Bronchial epithelial cell (primary cell): ENCODE results near the gene KLHL14. TPM values are rescaled to one million over a fixed set of nuclear protein-coding genes. Genes with fewer than 3 reads are reported as not detected.

ENCODE experiments used
- DNase-seq: peaks from one replicate; pipeline ENCODE4 v3.0.0-alpha.2; 2010; ENCODE audit warnings: low read depth
- FAIRE-seq: peaks from 2 replicates; lab custom pipeline; 2011; peaks lifted over from hg19 to GRCh38; lab: Jason Lieb, UNC
- H3K27me3 ChIP-seq: 2 replicates; pipeline ENCODE4 v1.5.1; 2011; ENCODE audit warnings: low read length; ENCODE audit not compliant: control insufficient read depth, insufficient read depth
- H3K36me3 ChIP-seq: 2 replicates; pipeline ENCODE4 v1.5.1; 2011; ENCODE audit warnings: low read length; ENCODE audit not compliant: control insufficient read depth, insufficient read depth
- H3K4me3 ChIP-seq: 2 replicates; pipeline ENCODE4 v1.5.1; 2011; ENCODE audit warnings: mild to moderate bottlenecking, low read depth, low read length, control low read depth
- total RNA-seq: library from RNA; depleted of rRNA; stranded (reverse); fragments of >200 nt; gene quantifications from 2 replicates; pipeline ENCODE4 v1.2.1, GENCODE V29; 2014
- TF ChIP-seq, protein P1 (sequence below): IDR thresholded peaks from 2 replicates; pipeline ENCODE4 v1.5.1; 2011; ENCODE audit warnings: mild to moderate bottlenecking, moderate library complexity, low read length, control low read depth, inconsistent platforms; ENCODE audit not compliant: insufficient read depth, severe bottlenecking

The KLHL14 gene
- total RNA-seq, 1 donor from 2014 or later = not detected

DNA sequence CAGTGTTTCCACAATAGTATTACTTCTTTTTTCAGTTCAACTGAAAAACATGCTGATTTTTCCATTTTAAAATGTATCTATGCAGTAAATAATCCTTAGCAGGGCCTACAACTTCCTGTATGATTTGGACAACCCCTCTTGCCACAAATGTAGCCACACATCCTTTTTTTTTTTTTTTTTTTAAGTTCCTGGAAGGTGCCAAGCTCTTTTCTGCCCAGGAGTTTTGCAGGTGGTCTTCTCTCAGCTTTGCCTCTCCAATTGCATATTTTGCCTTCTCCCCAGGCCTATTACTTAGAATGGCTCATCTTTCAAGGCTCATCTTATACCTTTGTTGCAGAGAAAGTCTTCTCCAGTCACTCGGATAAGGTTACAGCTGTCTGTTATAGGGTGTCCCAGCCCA lies 11.6 kb downstream of the KLHL14 start:
- no peak for FAIRE-seq
- no peaks in the 10 kb centered on the region for H3K27me3 ChIP-seq
- DNase-seq = no peak
- H3K36me3 ChIP-seq = no peaks in the 10 kb centered on the region
- H3K4me3 ChIP-seq = no peak overlapping the region
- TF ChIP-seq, protein P1, sequence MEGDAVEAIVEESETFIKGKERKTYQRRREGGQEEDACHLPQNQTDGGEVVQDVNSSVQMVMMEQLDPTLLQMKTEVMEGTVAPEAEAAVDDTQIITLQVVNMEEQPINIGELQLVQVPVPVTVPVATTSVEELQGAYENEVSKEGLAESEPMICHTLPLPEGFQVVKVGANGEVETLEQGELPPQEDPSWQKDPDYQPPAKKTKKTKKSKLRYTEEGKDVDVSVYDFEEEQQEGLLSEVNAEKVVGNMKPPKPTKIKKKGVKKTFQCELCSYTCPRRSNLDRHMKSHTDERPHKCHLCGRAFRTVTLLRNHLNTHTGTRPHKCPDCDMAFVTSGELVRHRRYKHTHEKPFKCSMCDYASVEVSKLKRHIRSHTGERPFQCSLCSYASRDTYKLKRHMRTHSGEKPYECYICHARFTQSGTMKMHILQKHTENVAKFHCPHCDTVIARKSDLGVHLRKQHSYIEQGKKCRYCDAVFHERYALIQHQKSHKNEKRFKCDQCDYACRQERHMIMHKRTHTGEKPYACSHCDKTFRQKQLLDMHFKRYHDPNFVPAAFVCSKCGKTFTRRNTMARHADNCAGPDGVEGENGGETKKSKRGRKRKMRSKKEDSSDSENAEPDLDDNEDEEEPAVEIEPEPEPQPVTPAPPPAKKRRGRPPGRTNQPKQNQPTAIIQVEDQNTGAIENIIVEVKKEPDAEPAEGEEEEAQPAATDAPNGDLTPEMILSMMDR = no peak

DNA sequence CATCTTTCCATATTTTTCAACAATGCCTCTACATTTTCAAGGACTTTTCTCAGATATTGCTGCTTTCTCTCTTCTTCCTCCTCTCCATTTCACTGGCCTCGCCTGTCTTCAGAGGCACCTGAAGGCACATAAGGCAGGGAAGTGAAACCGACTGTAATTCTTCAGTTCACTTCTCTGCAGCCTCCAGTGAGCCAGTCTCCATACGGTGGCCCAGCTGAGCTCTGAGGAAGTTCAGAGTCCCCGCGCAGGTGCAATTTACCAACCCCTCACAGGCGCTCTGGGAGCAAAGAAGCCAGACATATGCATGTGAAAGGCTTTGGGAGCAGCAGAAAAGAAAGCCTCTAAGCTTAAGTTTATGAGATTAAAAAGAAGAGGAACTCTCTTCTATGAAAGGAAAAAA lies 12.4 kb downstream of the KLHL14 start:
- no peaks in the 10 kb centered on the region for H3K36me3 ChIP-seq
- H3K4me3 ChIP-seq = no peak overlapping the region
- DNase-seq = no peak
- FAIRE-seq = no peak
- H3K27me3 ChIP-seq = no peaks in the 10 kb centered on the region
- TF ChIP-seq, protein P1 = no peak

DNA sequence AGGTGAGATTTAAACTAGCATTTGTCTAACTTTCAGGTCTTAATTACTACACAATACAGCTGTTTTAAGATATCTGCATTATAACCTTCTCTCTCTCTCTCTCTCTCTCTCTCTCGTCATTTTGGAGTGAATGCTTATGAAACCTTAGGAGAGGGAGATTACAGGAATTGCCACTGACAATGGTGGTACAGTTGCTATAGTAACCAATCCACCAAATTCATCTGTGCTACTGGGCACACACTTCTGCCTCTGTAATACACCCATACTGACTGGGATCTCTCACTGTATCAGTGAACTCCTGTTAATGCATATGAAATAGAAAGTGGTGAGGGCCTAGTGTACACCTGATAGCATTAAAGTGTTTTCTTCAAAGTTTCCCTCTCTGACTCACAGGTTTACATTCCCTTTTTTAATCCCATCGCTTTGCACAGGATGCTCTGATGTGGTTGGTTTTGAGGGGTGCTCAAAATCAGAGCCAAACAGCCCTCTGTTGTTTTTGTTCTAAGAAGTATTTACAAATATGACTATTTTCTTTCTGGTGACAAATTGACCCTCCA lies 13.1 kb downstream of the KLHL14 start:
- Histone ChIP-seq H3K4me3 (no peak overlapping the region), H3K36me3 (no peaks in the 10 kb centered on the region), H3K27me3 (no peaks in the 10 kb centered on the region)
- no peak for FAIRE-seq
- no peak for DNase-seq
- TF ChIP-seq, protein P1 = no peak

DNA sequence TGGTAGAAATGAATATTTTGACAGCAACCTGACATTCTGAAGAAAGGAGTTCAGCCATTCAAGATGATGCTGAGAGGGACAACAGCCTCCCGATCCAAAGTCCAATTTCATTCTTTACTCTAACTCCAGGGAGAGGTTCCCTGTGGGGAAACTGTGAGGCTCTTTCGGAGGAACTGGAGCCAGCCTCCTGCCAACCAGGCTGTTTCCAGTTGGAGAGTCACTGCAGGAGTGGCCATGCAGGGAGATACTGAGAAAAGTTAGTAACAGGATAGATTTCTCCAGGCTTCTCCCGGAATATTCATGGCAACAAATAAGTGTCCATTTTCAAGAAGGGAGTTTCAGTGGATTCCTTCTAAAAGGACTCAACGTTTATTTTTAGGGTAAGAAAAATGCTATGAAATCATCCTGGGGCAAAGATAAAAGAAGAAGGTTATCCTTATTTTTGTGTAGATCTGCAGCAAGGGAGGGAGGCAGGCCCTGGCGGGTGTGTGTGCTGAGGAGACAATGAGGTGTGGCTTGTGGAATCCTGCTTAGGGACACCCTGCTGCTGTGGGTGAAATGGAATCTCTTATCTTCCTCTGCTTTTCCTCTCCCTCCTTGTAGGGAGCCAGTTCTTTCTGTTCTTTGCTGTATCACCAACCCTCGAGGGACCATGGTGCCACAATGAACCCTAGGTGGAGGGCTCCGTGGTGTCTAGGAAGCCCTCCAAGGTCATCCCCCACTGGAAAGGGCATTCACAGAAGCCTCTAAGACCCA lies 18.1 kb downstream of the KLHL14 start:
- DNase-seq = no peak
- Histone ChIP-seq H3K27me3 (no peaks in the 10 kb centered on the region), H3K36me3 (no peaks in the 10 kb centered on the region), H3K4me3 (no peak overlapping the region)
- TF ChIP-seq, protein P1 = no peak
- FAIRE-seq = no peak

DNA sequence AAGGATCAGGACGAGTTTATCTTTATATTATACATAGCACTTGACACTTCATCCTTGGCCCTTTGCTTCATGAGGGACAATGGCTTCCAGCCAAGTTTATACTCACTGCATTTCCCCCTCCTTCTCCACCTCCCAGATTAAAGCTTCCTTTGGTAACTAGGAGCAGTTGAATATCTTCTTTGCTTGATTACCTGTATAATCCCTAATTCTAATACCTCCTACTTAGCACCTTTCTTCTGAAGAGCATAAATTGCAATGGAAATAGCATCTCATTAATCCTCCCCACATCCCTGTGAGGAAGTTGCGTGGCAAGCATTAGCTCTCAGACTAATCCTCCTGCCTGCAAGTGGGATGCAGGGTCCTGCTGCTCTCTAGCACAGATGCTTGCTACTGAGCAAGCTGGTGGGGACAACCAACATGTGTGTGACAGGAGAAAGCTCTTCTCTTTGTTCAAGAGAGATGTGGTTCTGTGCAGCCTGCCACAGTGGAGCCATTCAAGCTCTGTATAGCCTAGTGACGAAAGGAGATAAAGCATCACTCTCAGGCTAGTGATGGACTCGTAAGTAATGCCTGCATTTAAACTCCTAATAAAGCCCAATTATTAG lies 19.1 kb downstream of the KLHL14 start:
- DNase-seq (no peak), FAIRE-seq (no peak)
- Histone ChIP-seq H3K27me3 (no peaks in the 10 kb centered on the region), H3K4me3 (no peak overlapping the region), H3K36me3 (no peaks in the 10 kb centered on the region)
- TF ChIP-seq, protein P1 = no peak
